Hematopoietic multipotent progenitor cell treated with erythropoietin and hydrocortisone succinate and interleukin-3 and kit ligand, for 8 days (in vitro differentiated cells): ENCODE data around the gene TTC34.
"Not testable (repeated sequence)": the region's sequence is repeated elsewhere in the genome, so short reads cannot be mapped to it uniquely, and the experiment has no call there.

Experiments
- DNase-seq: peaks from one replicate; pipeline ENCODE4 v3.0.0-alpha.2; 2015

Gene TTC34

DNA sequence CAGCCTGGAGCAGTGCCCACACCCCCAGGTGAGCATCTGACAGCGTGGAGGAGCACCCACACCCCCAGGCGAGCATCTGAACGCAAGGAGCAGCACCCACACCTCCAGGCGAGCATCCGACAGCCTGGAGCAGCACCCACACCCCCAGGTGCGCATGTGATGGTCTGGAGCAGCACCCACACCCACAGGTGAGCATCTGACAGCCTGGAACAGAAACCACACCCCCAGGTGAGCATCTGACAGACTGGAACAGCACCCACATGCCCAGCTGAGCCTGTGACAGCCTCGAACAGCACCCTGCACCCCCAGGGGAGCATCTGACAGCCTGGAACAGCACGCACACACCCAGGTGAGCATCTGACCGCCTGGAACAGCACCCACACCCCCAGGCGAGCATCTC is 46.9 kb downstream of the TTC34 start:
- not testable (repeated sequence) for DNase-seq

GRCh38 chr1:2752503-2752902 is 49.0 kb downstream of the TTC34 start:
- DNase-seq = not testable (repeated sequence)

GRCh38 chr1:2751866-2752265 is 49.6 kb downstream of the TTC34 start:
- not testable (repeated sequence) for DNase-seq

DNA sequence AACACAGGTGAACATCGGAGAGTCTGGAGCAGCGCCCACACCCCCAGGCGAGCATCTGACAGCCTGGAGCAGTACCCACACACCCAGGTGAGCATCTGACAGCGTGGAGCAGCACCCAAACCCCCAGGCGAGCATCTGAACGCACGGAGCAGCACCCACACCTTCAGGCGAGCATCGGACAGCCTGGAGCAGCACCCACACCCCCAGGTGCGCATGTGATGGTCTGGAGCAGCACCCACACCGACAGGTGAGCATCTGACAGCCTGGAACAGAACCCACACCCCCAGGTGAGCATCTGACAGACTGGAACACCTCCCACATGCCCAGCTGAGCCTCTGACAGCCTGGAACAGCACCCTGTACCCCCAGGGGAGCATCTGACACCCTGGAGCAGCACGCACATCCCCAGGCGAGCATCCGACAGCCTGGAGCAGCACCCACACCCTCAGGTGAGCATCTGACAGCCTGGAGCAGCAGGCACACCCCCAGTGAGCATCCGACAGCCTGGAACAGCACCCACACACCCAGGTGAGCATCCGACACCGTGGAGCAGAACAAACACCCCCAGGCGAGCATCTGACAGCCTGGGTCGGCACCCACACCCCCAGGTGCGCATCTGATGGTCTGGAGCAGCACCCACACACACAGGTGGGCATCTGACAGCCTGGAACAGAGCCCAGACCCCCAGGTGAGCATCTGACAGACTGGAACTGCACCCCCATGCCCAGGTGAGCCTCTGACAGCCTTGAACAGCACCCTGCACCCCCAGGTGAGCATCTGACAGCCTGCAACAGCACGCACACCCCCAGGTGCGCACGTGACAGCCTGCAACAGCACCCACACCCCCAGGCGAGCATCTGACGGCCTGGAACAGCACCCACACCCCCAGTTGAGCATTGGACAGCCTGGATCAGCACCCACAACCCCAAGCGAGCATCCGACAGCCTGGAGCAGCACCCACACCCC is 50.4 kb downstream of the TTC34 start:
- not testable (repeated sequence) for DNase-seq

GRCh38 chr1:2750041-2750680 is 51.3 kb downstream of the TTC34 start:
- DNase-seq = not testable (repeated sequence)

DNA sequence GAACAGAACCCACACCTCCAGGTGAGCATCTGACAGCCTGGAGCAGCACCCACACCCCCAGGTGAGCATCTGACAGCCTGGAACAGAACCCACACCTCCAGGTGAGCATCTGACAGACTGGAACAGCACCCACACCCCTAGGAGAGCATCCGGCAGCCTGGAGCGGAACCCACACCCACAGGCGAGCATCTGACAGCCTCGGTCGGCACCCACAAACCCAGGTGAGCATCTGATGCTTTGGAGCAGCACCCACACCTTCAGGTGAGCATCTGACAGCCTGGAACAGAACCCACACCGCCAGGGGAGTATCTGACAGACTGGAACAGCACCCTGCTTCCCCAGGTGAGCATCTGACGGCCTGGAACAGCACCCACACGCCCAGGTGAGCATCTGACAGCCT is 52.9 kb downstream of the TTC34 start:
- not testable (repeated sequence) for DNase-seq

DNA sequence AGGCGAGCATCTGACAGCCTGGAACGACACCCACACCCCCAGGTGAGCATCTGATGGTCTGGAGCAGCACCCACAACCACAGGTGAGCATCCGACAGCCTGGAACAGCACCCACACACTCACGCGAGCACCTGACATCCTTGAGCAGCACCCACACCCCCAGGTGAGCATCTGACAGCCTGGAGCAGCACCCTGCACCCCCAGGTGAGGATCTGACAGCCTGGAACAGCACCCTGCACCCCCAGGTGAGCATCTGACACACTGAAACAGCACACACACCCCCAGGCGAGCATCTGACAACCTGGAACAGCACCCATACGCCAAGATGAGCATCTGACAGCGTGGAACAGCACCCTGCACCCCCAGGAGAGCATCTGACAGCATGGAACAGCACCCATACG is 106.7 kb downstream of the TTC34 start:
- not testable (repeated sequence) for DNase-seq

- DNase-seq = not testable (repeated sequence)
These were observed 111.3 kb downstream of the TTC34 start for GRCh38 chr1:2690180-2690579.

DNA sequence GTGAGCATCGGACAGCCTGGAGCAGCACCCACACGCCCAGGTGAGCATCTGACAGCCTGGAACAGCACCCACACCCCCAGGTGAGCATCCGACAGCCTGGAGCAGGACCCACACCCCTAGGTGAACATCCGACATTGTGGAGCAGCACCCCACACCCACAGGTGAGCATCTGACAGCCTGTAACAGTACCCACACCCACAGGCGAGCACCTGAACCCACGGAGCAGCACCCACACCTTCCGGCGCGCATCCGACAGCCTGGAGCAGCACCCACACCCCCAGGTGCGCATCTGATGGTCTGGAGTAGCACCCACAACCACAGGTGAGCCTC is 113.2 kb downstream of the TTC34 start:
- not testable (repeated sequence) for DNase-seq

DNA sequence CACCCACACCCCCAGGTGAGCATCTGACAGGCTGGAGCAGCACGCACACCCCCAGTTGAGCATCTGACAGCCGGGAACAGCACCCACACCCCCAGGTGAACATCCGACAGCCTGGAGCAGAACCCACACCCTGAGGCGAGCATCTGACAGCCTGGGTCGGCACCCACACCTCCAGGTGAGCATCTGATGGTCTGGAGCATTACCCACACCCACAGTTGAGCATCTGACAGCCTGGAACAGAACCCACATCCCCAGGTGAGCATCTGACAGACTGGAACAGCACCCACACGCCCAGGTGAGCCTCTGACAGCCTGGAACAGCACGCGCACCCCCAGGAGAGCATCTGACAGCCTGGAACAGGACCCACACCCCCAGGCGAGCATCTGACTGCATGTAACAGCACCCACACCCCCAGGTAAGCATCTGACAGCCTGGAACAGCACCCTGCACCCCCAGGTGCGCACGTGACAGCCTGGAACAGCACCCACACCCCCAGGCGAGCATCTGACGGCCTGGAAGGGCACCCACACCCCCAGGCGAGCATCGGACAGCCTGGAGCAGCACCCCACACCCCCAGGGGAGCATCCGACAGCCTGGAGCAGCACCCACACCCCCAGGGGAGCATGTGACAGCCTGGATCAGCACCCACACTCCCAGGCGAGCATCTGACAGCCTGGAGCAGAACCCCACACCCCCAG is 113.7 kb downstream of the TTC34 start:
- DNase-seq = not testable (repeated sequence)

- not testable (repeated sequence) for DNase-seq
These were observed 114.3 kb downstream of the TTC34 start for GRCh38 chr1:2687174-2687591.

DNA sequence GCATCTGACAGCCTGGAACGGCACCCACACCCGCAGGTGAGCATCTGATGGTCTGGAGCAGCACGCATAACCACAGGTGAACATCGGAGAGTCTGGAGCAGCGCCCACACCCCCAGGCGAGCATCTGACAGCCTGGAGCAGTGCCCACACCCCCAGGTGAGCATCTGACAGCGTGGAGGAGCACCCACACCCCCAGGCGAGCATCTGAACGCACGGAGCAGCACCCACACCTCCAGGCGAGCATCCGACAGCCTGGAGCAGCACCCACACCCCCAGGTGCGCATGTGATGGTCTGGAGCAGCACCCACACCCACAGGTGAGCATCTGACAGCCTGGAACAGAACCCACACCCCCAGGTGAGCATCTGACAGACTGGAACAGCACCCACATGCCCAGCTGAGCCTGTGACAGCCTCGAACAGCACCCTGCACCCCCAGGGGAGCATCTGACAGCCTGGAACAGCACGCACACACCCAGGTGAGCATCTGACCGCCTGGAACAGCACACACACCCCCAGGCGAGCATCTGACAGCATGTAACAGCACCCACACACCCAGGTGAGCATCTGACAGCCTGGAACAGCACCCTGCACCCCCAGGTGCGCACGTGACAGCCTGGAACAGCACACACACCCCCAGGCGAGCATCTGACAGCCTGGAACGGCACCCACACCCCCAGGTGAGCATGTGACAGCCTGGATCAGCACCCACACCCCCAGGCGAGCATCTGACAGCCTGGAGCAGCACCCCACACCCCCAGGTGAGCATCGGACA is 115.2 kb downstream of the TTC34 start:
- not testable (repeated sequence) for DNase-seq

DNA sequence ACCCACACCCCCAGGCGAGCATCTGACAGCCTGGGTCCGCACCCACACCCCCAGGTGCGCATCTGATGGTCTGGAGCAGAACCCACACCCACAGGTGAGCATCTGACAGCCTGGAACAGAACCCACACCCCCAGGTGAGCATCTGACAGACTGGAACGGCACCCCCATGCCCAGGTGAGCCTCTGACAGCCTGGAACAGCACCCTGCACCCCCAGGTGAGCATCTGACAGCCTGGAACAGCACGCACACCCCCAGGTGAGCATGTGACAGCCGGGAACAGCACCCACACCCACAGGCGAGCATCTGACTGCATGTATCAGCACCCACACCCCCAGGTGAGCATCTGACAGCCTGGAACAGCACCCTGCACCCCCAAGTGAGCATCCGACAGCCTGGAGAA is 115.8 kb downstream of the TTC34 start:
- not testable (repeated sequence) for DNase-seq

DNA sequence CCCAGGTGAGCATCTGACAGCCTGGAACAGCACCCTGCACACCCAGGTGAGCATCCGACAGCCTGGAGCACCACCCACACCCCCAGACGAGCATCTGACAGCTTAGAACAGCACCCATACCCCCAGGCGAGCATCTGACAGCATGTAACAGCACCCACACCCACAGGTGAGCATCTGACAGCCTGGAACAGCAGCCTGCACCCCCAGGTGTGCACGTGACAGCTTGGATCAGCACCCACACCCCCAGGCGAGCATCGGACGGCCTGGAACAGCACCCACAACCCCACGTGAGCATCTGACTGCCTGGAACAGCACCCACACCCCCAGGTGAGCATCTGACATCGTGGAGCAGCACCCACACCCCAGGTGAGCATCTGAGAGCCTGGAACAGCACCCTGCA is 116.6 kb downstream of the TTC34 start:
- DNase-seq = not testable (repeated sequence)

DNA sequence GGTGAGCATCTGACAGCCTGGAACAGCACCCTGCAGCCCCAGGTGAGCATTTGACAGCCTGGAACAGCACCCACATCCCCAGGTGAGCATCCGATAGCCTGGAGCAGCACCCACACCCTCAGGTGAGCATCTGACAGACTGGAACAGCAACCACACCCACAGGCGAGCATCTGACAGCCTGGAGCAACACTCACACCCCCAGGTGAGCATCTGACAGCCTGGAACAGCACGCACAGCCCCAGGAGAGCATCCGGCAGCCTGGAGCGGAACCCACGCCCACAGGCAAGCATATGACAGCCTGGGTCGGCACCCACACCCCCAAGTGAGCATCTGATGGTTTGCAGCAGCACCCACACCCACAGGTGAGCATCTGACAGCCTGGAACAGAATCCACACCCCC is 117.5 kb downstream of the TTC34 start:
- DNase-seq = not testable (repeated sequence)

GRCh38 chr1:2683321-2683741 is 118.2 kb downstream of the TTC34 start:
- DNase-seq = not testable (repeated sequence)

- not testable (repeated sequence) for DNase-seq
These were observed 118.6 kb downstream of the TTC34 start for GRCh38 chr1:2682879-2683278.

DNA sequence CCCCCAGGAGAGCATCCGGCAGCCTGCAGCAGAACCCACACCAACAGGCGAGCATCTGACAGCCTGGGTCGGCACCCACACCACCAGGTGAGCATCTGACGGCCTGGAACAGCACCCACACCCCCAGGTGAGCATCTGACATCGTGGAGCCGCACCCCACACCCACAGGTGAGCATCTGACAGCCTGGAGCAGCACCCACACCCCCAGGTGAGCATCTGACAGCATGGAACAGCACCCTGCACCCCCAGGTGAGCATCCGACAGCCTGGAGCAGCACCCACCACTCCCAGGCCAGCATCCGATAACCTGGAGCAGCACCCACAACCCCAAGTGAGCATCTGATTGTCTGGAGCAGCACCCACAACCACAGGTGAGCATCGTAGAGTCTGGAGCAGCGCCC is 124.8 kb downstream of the TTC34 start:
- not testable (repeated sequence) for DNase-seq

DNA sequence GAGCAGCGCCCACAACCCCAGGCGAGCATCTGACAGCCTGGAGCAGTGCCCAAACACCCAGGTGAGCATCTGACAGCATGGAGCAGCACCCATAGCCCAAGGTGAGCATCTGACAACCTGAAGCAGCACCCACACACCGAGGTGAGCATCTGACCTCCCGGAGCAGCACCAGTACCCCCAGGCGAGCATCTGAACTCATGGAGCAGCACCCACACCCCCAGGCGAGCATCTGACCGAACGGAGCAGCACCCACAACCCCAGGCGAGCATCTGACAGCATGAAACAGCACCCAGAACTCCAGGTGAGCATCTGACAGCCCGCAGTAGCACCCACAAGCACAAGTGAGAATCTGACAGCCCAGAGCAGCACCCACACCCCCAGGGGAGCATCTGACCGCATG is 129.8 kb downstream of the TTC34 start:
- not testable (repeated sequence) for DNase-seq

GRCh38 chr1:2659806-2660205 is 141.7 kb downstream of the TTC34 start:
- not testable (repeated sequence) for DNase-seq

GRCh38 chr1:2657909-2658308 is 143.6 kb downstream of the TTC34 start:
- not testable (repeated sequence) for DNase-seq

GRCh38 chr1:2657124-2657523 is 144.4 kb downstream of the TTC34 start:
- not testable (repeated sequence) for DNase-seq
